GDM1 (cell line): Measurements from ENCODE around the gene OLFML1.

ENCODE experiments used
- DNase-seq: peaks from one replicate; lab custom pipeline; 2025; lab: John Stamatoyannopoulos, UW

The OLFML1 gene

DNA sequence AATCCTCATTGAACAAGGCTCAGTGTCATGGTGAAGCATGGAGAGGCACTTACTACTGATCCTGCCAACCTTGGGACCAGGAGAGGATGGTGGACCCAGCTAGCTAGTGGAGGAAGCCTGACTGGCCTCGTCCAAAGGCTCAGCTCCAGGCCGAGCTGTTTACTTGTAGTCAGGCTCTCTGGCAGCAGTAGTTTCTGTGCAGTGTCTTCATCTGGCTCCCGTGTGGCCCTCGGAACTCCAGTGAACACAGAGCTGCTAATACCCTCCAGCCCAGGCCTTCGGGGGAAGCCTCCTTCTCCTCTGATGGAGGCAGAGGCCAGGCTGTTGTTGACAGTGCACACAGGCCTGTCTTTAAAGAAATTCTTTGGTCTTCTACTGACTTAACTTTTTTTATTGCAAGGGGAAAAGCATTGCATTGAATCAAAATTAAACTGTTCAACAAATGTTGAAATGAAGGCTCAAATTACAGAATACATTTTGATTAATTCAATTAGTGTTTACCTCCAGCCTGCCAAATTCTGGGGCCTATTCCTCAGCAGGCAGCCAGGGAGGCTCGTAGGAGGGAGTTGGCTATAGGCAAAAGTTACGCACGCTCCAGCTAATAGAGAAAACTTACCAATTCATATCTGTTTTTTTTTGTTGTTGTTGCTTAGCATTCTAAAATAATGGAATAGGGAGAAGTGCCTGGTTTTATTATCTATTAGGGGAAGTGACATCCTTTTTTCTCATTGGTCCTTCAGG, 47.3 kb downstream of the OLFML1 start:
- DNase-seq: no peak

DNA sequence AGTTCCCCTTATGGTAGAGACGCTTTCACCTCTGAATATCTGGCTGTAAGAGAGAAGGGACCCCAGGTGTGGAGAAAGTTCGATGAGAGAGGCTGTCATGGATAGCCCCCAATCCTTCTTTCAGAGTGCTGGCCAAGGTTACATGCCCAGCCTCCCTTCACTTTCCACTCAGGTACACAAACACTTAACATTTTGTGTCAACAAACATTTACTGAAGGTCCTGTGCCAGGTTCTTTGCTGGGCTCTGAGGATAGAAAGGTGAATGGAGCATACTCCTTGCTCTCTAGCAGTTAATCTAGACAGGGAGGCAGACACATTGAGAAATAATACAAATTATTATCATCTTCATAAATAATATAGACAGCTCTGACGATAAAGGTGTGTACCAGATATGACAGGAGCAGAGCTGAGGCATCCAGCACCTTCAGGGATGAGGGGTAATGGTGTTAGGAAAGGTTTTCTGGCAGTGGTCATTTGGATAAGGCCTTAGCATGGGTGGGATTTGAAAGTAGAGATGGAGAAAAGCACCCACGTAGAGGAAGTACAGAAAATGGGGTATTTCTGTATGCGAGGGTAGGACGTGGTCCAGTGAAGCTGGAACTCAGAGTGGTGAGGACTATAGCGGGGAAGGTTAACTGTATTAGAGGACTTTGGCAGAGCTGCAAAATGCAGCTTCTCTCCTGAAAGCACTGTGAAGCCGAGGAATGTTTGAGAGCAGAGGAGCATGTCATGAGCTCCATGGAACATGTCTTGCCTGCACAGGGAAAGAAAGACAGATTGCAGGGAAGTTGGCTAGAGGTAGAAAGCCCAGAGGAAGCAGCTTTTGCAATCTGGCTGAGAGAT, 48.1 kb downstream of the OLFML1 start:
- DNase-seq: no peak

DNA sequence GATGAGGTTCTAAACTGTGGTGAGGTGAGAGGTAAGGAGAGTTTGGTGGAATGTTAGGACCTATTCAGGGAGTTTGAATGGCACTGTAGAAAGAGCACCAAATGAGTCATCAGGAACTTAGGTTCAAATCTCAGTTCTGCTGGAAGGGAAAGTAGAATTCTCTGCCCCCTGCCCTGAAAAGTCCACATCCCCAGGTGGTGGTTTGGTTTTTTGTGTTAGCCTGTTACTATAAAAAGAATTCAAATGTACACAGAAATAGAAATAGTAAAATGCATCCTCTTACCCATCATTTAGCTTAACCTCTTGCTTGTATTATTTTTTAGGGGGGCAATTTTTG, 48.7 kb downstream of the OLFML1 start:
- no peak for DNase-seq

DNA sequence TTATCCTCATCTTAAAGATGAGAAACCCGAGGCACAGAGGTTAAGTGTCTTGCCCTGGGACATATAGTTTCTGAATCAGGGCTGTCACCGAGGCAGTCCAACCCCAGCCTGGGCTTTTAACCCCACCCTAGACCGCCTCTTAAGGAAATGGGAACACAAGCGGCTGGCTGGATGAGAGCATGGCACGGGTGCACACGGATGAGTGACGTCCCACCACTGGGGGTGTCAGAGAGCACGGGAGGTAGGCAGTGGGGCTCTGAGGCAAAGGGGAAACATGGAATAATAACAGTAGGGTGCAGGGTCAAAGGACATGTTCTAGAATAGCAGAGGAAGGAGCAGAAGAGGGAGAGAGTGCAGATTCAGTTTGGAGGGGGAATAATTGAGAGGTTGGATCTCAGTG, 50.8 kb downstream of the OLFML1 start:
- no peak for DNase-seq

DNA sequence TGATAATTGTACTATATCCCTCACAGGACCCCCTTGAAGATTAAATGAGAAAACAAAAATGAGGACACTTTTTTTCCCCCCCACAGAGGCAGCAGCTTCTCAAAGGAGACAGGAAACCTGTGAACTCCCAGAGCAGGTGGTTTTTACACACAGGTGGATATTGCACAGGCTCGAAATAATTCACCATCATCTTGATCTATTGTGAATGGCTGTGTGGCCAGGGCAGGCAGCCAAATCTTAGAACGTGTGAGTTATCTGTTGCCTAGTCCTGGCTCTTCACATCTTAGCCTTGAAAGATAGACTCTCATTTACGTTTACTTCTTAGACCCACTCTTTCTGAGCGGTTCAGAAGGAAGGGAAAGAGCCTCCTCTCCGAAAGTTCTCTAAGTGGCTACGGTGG, 52.0 kb downstream of the OLFML1 start:
- no peak for DNase-seq

DNA sequence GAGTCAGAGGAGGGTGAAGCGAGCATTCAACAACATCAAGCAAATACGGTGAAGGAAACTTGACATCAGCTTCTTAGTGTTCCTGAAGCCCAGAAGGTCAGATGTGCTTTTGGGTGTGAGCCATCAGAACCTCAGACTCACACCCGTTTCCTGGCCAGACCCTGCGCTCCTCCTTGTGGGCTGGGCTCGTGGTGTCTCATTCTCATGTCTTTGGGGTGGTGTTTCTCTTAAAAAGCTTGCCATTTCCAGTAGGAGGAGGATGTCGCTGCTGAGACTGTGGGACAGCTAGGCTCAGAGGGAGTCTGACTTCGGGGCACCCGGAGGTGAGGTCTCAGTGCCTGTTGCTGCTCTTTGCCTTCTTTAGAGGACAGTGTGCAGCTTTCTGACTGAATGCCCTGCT, 52.7 kb downstream of the OLFML1 start:
- DNase-seq: no peak

DNA sequence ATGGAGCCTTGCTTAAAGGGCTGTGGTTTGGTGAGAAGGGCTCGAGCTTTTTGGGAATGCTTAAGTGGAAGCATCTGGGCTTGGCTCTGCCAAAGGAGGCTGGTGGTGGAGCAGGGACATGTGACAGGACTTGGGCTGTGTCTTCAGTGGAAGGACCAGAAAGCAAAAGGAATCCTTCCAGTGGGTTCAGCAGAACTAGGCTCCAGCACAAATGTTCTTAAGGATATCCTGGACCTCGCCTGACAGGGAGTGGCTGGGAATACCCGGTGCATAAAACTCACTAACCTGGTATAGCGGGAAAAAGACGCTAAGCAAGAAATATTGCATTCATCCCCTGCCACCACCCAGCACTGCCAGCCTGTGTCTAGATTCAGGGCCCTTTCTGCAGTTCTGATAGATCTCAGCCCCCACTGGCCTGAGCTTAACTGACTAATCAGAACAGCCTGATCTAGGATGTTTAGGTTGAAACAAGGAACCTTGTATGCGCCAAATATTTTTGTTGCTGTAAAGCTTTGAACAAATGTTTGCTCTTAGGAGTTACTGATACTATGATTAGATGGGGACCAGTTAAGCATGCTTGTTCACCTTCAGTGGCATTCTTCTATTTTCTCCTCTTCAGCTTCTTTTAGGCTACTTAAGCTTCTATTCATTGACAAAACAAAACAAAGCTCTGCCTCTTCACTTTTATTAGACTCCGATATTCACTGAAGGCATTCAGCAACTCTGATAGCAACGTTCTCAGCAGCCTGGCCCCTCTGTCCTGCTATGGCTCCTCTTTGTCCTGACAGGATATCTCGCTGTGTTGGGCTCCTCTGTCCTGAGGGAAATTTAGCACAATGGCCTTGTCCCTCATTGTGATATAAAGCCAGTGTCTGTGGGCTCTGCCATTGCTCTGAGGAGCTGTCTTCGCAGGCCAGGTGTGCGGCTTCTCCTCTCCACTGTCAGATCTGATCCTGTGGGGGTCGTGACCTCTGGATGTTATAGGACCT, 53.5 kb downstream of the OLFML1 start:
- DNase-seq: no peak

DNA sequence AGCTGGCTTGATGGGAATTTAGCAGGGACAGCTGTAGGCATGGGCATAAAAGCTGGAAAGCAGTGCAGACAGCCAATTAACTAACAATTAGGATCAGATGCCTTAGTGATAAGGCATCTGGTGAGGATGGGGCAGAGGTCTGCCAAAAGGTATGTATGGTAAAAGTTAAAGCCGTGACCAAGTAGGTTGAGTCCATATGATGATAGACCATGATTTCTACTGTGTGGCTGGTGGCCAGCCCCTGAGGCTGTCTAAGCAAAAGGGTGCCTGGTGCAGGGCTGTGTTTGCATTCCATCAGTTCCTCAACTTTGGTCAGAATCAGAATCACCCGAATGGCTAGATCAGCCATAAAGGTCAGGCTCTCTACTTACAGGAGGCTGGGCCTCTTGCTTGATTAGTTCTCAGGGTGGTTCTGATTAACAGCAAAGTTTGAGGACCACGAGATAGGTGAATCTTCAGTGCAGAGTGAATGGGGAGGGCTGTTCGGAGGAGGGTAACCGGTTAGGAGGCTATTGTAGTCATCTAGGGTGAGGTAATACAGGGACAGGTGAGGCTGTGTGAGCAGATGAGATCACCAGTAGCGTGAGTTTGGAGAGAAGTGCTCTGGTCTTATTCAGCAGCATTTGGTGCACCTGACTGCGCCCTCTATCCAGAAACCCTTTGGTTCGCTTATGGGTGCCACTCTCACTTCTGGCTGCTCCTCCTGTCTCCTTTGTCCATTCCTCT, 55.7 kb downstream of the OLFML1 start:
- DNase-seq: no peak

DNA sequence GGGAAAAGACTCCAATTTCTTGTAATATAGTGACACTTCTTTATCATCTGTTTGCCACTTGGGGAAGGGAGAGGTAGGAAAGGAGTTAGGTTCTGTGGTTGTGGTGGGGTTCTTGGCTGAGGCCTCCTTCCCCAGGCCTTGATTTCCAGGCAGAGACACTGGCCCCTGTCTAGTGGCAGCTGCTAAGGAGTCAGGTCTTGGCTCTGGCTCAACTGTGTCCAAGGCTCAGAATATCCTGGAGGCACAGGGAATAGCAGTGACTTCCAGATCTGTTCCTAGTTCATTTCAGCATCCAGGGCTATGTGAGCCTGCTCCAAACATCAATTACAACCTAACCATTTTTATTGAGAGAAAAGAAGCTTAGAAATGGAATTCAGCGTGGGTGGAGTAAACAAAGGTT, 58.0 kb downstream of the OLFML1 start:
- DNase-seq: no peak

DNA sequence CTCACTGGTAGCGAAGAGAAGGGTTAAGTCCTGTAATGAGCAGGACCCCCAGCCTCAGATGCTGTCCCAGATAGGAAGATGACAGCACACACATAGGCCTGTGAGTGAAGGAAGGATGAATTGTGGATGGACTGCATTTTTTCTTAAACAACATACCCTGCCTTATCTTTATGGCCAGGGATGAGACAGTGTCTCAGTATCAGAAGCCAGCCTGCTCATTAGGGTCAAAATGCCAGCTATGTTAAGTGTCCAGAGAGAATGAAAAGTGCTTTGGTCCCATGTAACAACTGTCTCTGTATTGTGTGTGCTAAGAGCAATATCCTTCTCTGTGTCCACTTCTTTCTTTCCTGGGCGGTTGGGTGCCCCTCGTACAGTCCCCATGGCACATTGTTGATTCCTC, 58.7 kb downstream of the OLFML1 start:
- DNase-seq: no peak

DNA sequence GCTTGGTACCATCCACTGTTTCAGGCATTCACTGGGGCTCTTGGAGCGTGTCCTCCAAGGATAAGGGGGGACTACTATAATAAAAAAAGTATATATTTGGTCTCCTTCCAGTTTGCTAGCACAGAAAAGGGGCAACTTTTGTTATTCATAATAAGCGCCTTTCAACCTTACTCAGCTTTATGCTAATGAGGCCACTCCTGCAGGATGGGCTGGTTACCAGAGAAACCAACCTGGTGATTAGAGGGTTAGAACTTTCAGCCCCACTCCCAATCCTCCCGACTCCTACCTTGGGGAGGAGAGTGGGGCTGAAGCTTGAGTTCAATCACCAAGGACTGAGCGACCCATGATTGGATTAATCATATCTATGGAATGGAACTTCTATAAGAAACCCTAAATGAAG, 60.3 kb downstream of the OLFML1 start:
- DNase-seq: no peak

DNA sequence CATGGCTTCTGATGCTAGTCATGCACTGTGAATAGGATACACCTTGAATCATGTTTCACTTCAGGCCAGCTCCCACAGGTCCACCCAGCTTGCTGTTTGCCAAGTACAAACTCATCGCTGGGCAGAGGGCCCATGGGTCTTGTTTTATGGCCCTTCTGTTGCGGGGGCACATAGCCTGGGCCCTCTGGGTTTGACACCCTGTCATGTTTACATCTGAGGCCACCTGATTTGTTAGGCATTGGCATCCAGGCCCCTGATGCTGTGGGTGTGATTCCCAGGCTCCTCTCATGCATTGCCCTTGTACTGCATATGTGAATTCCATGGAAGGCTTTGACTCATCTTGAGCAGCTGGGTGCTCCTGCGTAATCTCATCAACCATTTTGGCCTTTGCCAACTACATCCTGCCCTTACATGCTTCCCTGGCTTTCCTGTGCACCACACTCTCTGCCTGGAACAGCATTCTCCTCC, 61.1 kb downstream of the OLFML1 start:
- DNase-seq: no peak

DNA sequence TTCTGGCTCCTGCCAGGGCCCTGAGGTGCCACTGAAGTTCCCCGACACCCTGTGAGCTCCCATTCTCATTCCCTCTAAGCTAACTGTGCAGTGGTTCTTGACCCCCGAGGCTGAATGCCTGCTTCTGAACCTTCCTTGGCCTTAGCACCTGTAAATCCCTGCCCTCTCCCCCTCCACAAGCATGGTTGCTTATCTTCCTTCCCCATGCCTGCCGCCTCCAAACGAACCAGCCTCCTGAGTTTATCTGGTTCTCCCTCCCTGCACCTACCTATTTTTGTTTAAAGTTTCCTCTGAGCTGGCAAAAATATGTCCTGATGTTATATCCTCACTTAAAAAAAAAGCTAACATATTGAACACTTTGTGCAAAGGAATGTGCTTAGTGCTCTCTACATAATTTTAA, 62.4 kb downstream of the OLFML1 start:
- DNase-seq: no peak

DNA sequence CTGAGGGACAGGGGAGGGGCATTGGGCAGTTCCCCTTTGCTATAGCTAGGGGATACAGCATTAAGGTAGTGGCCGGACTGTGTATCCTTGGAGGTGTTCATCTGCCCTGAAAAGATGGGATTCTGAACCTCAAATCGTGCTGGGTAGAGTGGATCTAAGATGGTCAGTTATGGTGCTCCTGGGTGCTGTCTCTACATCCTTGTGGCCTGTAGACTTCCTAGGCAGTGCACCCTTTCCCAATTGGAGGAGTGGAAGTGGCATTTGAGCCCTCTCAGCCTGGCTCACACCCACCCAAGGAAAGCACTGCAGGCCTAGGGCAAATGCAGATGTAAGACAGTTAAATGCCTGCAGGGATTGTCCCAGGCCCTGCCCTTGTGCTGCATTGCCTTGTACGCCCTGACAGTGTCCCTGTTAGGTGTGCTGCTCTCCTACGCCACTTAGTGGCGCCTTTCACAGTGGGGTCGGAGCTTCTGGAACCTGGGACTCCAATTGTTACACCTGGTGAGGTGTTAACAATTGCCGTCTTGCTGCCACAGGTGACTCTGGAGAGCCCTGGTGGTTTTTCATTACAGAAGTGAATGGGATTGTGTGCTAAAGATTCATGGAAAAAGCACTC, 63.5 kb downstream of the OLFML1 start:
- DNase-seq: no peak

DNA sequence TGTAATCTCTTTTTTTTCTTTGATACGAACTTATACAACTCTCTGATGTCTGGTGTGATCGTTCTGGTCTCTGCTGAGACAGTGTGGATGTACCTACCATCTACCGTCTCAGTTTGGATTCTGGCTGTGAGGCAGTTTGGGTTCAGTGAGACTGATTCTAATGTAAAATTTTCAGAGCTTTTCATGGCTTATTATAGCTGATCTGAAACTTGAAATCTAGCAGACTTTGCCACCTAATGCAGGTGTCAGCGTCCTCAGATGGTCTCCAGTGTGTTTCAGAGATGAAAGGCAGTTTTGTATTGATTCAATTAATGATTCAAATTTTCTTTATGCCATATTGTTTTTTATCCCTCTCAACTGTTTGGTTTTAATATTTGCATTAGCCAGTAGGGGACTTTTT, 64.4 kb downstream of the OLFML1 start:
- no peak for DNase-seq

DNA sequence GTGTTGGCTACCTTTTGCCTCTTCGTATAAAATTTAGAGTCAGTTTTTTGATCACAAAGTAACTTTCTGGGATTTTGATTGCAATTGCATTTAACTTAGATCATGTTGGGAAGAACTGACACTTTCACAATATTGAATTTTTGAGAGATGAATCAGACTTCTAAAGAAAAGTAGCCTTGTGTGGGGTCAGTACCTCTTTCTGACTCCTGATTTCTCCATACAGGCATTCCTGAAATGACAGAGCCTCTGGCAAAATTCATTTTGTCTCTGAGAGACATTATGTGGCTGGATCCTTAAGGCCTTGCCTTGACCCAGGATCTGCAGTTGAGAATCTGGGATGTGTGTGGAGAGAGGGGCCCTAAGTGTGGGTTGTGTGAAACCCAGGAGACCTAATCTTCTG, 66.3 kb downstream of the OLFML1 start:
- DNase-seq: no peak

DNA sequence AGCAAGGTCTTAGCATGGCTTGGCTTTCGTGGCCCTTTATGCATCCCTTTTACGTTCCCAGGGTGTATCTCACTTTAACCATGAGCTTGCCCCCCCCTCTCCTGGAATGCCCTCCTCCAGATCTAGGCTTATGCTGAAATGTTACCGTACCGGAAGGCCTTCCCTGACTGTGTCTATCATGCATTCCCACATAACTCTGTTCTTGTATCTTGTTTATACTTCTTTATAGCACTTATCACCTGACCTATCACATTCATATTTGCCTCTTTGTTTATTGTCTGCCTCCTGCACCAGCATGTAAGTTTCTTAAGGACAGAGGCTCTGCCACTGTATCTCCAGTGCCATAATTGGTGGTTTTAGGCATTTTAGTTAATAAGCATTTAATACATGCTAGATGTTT, 67.4 kb downstream of the OLFML1 start:
- DNase-seq: no peak

DNA sequence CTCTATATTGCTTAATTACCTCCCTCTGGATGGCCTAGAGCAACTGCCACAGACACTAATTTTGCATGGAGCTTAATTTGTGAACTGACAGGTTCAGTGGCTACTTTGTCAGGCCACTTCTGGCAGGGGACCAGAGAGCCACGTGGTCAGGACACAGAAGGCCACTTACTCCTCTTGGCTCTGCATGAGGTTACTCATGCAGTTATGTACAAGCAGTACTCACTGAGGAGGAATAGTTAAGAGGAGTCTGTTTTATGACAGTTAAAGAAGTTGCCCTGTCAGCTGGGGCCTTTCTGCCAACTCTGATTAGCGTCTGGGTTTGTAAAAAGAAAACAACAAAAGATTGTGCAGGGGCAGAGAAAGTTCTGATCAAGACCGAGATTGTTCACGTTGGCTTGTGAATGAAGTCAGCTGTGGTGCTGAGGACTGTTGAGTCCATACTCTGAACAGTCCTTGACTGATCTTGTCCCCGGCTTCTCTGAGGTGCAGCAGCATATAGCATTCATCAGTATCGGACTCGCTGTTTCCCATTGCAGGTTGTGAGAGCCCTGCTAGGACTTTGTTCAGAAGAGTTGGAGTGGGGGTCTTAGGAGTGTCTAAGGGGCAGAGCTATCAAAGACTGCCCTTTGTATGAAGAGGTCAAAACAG, 69.9 kb downstream of the OLFML1 start:
- no peak for DNase-seq

DNA sequence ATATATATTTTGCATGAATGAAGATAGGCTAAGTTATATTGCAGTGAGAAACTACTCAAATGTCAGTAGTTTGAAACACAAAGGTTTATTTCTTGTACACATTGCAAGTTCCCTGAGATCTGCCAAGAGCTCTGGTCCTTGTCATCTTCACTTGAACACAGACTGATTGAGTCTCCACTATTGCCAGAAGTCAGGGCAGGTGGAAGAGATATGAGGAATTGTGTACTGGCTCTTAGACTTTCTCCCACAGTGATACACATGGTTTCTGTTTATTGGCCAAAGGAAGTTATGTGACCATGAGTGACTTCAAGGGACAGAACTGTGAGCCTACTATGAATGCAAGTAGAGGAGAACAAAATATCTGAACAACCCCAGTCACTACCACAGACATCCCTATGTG, 72.7 kb downstream of the OLFML1 start:
- no peak for DNase-seq

DNA sequence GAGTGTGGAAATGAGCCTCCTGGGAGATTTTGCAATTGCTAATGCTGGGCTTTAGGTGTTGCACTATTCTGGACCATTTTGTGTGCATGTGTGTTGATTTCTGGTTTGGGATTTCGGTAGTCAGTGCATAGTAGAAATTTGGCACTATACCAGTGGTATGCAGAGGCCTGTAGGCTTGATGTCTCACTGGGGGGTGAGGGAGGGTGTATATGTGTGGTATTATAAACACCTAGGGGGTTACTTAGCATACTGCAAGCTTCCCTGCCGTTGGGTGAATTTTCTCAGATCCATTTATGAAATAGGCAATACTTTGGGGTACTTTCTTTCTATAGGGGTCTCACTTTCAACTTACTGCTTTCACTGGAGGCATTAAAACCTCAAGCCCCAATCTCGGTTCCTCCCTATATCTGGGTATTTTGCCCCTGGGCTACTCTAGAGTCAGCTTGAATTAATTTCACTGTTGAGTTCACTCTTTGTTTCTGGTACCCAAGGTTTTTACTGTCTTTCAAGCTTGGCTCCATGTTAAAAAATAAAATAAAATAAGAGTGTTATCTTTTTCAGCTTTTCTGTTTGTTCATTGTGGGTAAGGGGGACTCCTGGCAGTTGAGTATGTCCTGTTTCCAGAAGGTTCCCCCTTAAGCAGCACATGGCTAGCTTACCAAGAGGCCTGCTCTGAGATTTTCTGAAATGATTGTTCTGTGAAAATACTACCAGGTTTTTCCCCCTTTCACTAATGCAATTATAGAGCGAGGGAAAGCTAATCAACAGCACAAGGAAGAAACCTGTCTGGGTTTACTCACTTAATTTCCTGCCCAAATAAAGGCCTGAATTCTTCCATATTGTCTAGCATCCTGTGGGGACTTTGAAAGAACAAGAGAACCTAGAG, 74.3 kb downstream of the OLFML1 start:
- DNase-seq: no peak
